HG03280 (cell line): ENCODE measurements around the gene KLHL35.
"Not testable (repeated sequence)": the region's sequence is repeated elsewhere in the genome, so short reads cannot be mapped to it uniquely, and the experiment has no call there.

ENCODE experiments used
- ATAC-seq: cut with Tn5 transposase; IDR thresholded peaks from one replicate; pipeline ENCODE4 v1.9.1; 2021; ENCODE audit warnings: mild to moderate bottlenecking, moderate library complexity; ENCODE audit not compliant: unreplicated experiment

Gene KLHL35

DNA sequence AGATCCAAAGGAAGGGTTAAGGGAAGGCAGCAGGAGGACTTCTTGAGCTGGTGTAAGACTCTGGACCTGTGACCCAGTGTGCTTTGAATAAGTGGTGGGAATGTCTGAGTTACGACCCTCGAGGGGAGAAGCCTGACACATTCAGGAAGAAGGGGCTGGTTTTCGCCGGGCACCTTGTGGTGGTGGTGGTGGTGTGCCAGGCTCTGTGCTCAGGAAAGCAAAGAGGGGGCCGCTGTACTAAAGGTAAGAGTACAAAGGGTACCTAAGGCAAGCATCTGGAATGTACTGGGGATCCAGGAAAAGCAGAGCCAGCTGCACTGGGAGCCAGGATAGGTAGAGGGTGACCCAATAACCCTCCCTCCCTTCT is 6.3 kb downstream of the KLHL35 start:
- no peak for ATAC-seq

DNA sequence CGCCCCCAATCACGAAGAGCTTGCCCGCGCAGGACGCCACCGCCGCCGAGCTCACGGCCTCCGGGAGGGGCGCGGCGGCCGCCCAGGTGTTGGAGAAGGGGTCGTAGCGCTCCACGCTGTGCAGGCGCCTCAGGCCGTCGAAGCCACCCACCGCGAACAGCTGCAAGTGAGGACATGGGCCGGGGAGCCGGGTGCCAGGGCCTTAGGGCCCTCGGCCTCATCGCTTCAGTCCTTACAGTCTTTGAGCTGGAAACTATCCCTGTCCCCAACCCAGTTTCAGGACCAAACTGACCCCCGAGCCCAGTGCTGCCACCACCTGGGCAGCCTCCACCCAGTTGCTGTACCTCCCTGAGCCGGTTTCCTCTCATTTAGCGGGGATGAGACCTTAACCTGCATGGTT is 7.6 kb downstream of the KLHL35 start:
- no peak for ATAC-seq

DNA sequence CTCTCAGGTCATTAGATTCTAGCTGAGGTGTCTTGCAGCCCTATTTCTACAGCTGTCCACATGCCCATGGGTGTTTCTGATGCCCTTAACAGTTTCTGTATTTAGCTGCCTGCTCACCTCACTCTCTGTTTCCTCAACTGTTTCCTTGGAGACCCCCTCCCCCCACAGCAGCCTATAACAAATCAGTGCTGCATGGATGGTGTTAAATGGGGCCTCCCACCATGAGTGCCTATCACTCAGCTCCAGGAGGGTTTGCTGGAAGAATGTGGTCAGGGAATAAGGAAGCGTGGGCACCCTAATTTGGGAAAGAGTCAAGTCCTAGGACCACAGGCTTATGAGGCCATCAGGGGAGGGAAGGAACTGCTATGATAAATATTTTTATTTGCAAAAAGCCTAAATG is 8.6 kb downstream of the KLHL35 start:
- ATAC-seq: no peak

DNA sequence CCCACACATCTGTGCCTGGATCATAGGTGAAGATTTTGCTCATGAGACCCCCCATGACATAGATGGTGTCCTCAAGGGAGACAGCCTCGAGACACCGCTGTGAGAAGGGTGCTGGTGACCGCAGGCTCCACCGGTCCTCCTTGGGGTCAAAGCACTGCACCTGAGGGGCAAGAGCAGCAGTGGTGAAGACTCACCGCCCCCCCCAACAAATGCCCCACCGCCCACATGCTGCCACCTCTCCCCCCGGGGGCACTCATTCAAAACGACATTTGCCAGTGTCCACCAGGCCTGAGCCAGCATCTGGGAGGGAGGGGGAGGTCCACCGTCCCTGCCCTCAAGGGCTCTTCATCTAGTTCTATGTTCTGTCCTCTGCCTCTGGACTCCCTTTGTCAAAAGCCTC is 9.3 kb downstream of the KLHL35 start:
- ATAC-seq: no peak

DNA sequence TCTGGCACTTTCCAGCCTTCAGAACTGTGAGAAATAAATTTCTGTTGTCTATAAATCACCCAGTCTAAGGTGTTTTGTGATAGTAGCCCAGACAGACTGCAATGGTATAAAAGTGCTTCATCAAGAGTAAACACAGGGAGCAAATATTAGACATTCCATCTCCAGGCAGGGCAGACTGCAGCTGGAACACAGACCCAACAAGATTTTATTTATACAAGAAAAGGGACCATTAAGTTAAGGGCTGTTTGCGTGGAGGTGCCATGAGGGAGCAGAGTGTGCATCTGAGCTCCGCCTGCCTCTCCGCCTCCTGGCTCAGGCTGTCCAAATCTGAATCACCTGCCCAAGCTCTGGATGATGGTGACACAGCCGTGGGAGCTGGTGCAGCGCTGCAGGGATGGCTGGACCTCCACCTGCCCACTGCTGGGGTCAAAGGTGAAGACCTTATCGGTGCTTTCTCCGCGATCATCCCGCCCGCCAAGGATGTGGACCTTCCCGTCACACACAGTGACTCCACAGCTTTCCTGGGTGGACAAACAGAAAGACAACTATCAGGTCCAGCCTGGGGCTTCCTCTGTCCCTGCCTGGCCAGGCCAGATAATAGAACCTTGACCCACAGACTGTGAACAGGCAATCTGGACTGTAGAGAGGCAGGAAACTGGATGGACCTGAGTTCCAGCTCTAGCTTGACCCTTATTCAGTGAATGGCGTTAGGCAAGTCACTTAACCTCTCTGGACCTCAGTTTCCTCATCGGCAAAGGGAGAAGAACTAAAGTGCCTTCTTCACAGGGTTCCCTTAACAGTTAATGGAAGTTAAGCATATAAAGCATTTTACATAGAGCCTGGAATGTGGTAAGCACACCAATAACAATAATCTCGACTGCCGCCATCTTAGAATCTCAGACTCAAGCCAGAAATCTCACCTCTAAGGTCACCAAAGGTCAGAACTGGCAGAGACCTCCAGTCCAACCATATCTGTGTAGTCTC is 10.5 kb downstream of the KLHL35 start:
- ATAC-seq: no peak

DNA sequence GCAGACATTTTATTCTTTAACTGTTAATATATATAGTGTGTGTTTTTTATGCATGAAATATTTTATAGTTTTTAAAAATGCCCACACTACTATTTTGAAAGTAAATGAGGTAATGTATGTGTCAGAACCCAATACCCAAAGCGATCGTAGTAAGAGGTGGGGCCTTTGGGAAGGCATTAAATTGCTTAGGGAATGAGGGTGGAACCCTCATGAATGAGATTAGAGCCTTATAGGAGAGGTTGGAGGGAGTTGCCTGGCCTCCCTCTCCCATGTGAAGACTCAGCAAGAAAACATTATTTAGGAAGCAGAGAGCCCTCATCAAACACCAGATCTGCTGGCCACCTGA is 11.1 kb downstream of the KLHL35 start:
- ATAC-seq: no peak

DNA sequence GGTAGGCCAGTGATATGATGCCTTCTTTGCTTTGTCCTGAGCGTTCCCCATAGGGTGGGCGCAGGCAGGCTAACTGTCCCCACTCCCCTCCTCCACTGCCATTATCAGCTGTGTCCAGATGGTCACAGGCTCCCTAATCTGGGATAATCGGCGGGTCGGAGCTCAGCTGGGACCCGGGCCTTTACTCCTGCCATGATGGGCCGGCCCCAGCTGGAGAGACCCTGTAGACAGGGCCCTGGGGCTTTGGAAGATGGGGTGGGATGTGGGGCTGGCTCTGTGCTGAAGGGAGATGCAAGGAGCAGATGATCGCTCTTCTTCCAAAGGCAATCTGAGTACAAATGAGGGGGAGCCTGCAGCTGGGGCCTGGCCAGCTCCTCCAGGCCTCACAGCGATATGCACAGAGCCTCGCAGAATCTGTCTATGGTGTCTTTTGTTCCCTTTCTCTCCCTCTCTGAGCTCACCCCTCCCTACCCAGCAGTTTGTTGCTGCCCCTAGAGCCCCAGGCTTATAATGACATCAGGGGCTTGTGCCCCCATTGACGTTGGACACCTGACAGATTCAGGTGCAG is 11.9 kb downstream of the KLHL35 start:
- ATAC-seq: no peak

DNA sequence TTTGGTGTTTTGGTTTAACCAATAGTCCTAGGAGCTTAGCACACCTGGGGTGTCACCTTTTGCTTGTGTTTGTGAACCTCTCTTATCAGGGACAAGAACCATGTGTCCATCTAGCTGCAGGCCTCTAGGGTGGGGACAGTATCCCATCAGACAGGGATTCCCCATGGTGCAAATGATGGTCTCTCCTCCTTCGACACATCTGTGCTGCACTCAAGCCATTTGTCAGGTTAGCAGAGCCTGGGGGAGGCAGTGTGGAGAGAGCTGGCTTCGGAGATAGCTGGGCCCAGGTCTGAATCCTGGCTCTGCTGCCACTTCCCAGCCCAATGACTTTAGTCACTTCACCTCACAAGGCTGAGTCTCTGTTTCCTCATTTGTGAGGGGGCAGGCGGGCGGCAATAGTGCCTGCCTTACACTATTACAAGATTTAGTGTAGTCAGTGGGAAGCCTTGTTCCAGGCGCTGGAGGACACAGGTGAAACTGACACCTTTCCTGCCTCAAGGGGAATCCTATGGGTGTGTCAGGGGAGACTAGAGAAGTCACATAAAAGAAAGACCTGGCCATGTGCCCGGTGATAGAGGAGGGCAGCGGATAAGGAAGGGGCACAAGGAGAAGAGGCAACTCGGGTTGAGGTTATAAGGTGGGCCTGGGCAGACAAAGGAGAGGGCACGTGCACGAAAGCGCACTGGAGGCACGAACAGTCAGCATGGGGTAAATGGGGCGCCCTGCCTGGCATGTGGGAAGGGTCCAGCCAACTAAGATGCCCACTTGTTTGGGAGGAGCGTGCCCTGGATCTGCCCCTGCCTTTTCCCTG is 12.6 kb downstream of the KLHL35 start:
- ATAC-seq: no peak

DNA sequence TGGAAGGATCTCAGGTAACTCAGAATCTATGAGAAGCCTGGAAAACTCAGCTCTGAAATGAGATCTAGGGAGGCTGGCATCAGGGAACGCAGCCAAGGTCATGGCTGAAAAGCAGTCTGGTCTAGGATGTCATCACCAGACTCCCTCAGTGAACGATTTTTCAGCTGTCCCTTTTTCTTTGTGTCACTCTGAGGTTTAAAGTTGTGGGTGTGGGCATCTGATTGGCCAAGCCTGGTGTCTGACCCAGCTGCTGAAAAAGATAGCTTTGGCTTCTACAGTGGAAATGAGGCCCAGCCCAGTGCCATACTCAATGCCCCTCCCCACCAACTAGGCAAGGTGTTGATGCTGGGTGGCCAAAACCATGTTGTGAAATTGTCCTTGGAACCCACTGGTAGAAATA is 19.1 kb downstream of the KLHL35 start:
- ATAC-seq: no peak

GRCh38 chr11:75413146-75413545 is 19.9 kb downstream of the KLHL35 start:
- not testable (repeated sequence) for ATAC-seq

DNA sequence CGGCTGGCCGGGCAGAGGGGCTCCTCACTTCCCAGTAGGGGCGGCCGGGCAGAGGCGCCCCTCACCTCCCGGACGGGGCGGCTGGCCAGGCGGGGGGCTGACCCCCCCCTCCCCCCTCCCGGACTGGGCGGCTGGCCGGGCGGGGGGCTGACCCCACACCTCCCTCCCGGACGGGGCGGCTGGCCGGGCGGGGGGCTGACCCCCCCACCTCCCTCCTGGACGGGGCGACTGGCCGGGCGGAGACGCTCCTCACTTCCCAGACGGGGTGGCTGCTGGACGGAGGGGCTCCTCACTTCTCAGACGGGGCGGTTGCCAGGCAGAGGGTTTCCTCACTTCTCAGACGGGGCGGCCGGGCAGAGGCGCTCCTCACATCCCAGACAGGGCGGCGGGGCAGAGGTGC is 23.0 kb downstream of the KLHL35 start:
- not testable (repeated sequence) for ATAC-seq

DNA sequence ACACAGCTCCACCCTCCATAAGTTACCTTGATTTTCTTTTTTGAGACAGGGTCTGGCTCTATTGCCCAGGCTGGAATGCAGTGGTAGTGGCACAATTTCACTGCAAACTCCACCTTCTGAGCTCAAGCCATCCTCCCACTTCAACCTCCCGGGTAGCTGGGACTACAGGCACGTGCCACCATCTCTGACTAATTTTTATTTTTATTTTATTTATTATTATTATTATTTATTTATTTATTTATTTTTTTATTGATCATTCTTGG is 24.1 kb downstream of the KLHL35 start:
- no peak for ATAC-seq

DNA sequence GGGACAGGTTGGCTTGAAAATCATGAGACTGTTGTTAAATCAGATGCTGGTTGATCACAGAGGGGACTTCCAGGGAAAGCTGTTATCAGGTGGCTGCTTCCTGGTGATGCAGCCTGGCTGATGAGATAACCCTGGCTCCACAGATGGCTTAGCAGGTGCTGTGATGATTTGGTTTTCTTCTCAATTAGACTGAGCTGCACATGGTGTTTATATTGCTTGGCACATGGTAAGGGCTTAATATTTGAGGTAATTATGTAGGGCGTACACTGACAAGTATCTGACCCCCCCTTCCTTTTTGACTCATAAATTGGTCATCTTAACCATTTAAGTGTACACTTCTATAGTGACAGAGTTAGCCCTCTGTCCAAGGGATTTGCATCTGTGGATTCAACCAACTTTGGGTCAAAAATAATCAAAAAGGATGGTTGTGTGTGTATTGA is 26.6 kb downstream of the KLHL35 start:
- no peak for ATAC-seq

DNA sequence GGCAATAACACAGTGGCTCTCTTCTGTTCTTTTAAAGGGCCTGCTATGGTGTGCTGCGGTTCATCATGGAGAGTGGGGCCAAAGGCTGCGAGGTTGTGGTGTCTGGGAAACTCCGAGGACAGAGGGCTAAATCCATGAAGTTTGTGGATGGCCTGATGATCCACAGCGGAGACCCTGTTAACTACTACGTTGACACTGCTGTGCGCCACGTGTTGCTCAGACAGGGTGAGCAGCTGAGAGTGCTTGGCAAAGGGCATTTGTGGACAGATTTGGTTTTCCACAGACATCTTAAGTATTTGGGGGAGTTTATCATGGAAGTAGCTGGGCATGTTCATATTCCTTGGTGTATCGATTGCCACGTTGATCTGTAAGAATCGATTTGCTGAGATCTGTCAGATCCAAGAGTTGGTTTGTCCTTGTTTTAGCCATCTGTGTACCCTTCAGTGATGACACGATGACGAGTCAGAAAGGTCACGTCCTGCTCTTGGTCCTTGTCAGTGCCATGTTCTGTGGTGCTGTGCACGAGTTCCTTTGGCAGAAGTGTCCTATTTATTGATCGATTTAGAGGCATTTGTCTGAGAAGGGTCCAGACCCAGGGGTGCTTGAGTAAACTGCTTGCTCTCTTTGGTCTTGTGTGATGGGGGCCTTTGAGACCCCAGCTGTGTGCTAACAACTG is 28.9 kb downstream of the KLHL35 start:
- no peak for ATAC-seq

DNA sequence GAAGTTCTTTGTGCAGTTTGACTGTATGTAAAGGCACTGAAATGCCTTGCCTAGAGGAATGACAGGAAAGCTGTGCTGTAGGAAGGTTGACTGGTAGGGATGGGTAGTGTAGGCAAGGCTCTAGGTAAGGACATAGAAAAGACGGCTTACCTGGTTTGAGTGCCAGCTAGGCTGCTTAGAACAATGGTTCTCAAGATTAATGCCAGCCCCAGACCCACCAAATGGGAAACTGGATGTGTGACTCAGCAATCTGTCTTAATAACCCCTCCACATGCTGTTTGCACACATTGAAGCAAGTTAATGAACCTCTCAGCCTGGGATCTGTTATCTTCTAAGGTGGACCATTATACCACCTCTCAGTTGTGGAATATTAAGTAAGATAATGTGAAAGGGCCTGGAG is 30.0 kb downstream of the KLHL35 start:
- ATAC-seq: no peak

- no peak for ATAC-seq
Measured at GRCh38 chr11:75402002-75402773, 30.8 kb downstream of the KLHL35 start.

DNA sequence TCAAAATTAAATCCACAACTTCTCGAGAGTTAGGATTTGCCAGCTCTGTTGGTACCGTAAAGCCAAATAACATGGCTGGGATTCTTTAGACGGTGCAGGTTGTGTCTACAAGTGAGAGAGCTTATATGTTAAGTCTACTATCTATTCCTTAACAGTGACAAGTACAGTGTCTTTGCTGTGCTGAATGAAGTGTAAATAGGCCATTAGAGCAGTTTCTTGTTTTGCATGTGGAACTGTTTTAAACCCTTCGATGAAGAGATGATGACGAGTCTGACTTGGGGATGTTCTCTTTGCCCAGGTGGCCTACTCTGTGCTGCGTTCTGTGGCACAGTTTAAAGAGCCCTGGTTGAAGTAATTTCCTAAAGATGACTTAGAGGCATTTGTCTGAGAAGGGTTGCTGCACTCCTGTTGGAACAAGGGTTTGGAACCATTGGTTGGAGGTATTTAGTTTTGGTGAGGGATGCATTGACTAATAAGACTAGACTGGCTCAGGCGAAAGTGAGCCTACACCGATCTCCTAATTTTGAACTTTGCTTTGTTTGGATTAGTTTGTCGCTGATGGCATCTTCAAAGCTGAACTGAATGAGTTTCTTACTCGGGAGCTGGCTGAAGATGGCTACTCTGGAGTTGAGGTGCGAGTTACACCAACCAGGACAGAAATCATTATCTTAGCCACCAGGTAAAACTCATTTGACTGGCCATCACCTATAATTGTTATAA is 32.7 kb downstream of the KLHL35 start:
- no peak for ATAC-seq

- peak; percentile 91 for ATAC-seq
Measured at GRCh38 chr11:75399344-75400145, 33.5 kb downstream of the KLHL35 start, which contains the start of gene RPS3. RPS3 (plus strand) TSS chr11:75399518; CDS start chr11:75399548, 30 bp downstream.

- ATAC-seq: no peak
Measured at GRCh38 chr11:75398906-75399305, 34.1 kb downstream of the KLHL35 start.
